H1 (cell line): ENCODE data around the gene NETO2. TPM values are rescaled to one million over a fixed set of nuclear protein-coding genes. Genes with fewer than 3 reads are reported as not detected.

Source experiments
- CTCF ChIA-PET: fragments of 300-600 bp; sonication (Branson Sonifier 250); formaldehyde crosslinking; loops from one replicate; lab custom pipeline; 2021; ENCODE audit not compliant: partially characterized antibody; lab: Charles Lee
- POLR2A ChIA-PET: fragments of 300-600 bp; sonication (Branson Sonifier 250); formaldehyde crosslinking; loops from one replicate; lab custom pipeline; 2021; ENCODE audit warnings: inconsistent platforms; ENCODE audit not compliant: partially characterized antibody; lab: Charles Lee
- DNase-seq, 2 experiments: peaks; one replicate each; pipeline versions ENCODE4 v3.0.0 to v3.0.0-alpha.2; 2010 to 2022; ENCODE audit warnings: low spot score in 2 of 2, low read depth in 1 of 2, mixed read lengths in 1 of 2
- FAIRE-seq: peaks from 2 replicates; lab custom pipeline; 2011; peaks lifted over from hg19 to GRCh38; lab: Jason Lieb, UNC
- H2AFZ ChIP-seq: 2 replicates; pipeline ENCODE4 v1.8.1; 2012; ENCODE audit warnings: low read length, inconsistent platforms
- H2AK5ac ChIP-seq: 2 replicates; pipeline ENCODE4 v1.6.1; 2013; ENCODE audit warnings: low read depth, low read length
- H2BK120ac ChIP-seq: replicated peaks from 2 replicates; pipeline ENCODE3; 2013; ENCODE audit warnings: low read depth, low read length, inconsistent platforms
- H2BK12ac ChIP-seq: 2 replicates; pipeline ENCODE4 v1.6.1; 2013; ENCODE audit warnings: low read depth, low read length
- H2BK15ac ChIP-seq: 2 replicates; pipeline ENCODE4 v1.6.1; 2013; ENCODE audit warnings: low read length
- H2BK20ac ChIP-seq: 2 replicates; pipeline ENCODE4 v1.6.1; 2013; ENCODE audit warnings: low read length
- H2BK5ac ChIP-seq: 2 replicates; pipeline ENCODE4 v1.6.1; 2013; ENCODE audit warnings: low read depth, low read length
- H3K14ac ChIP-seq: 2 replicates; pipeline ENCODE4 v1.6.1; 2013; ENCODE audit warnings: inconsistent platforms; ENCODE audit not compliant: insufficient read length
- H3K18ac ChIP-seq: 2 replicates; pipeline ENCODE4 v1.6.1; 2013; ENCODE audit warnings: low read length; ENCODE audit errors: extremely low read depth
- H3K23ac ChIP-seq: 2 replicates; pipeline ENCODE4 v1.6.1; 2013; ENCODE audit warnings: inconsistent platforms; ENCODE audit not compliant: insufficient read length
- H3K23me2 ChIP-seq: 2 replicates; pipeline ENCODE4 v1.6.1; 2013; ENCODE audit warnings: low read depth, low read length
- H3K27ac ChIP-seq: 2 replicates; pipeline ENCODE4 v1.6.1; 2011; ENCODE audit warnings: low read depth, low read length, inconsistent platforms
- H3K27me3 ChIP-seq, 4 experiments: replicated peaks in 1 of 4; 1 replicate in 1 of 4; 2 replicates in 3 of 4; pipeline versions ENCODE4 v1.6.1 to v1.8.1; 2011 to 2013; ENCODE audit warnings: low read length in 3 of 4, mild to moderate bottlenecking in 3 of 4, inconsistent platforms in 2 of 4, mixed read lengths in 2 of 4, moderate library complexity in 1 of 4; ENCODE audit not compliant: control insufficient read depth in 3 of 4, insufficient read depth in 3 of 4; ENCODE audit errors: extremely low read depth in 1 of 4
- H3K36me3 ChIP-seq, 4 experiments: 2 replicates each; pipeline versions ENCODE4 v1.6.1 to v1.8.1; 2011 to 2013; ENCODE audit warnings: mild to moderate bottlenecking in 4 of 4, low read length in 3 of 4, moderate library complexity in 2 of 4, control low read depth in 1 of 4, inconsistent platforms in 1 of 4; ENCODE audit not compliant: insufficient read depth in 4 of 4, control insufficient read depth in 2 of 4
- H3K4ac ChIP-seq: replicated peaks from 2 replicates; pipeline ENCODE3; 2013; ENCODE audit warnings: low read length, low read depth, mixed read lengths, inconsistent platforms; ENCODE audit not compliant: insufficient read length
- H3K4me1 ChIP-seq, 4 experiments: replicated peaks in 1 of 4; 1 replicate in 1 of 4; 2 replicates in 3 of 4; pipeline versions ENCODE4 v1.6.1 to v1.8.1; 2011 to 2013; ENCODE audit warnings: low read length in 3 of 4, inconsistent platforms in 2 of 4, mixed read lengths in 1 of 4; ENCODE audit not compliant: insufficient read depth in 4 of 4, control insufficient read depth in 3 of 4
- H3K4me2 ChIP-seq, 2 experiments: 2 replicates each; pipeline versions ENCODE4 v1.6.1 to v1.8.1; 2011 to 2013; ENCODE audit warnings: low read depth in 2 of 2, low read length in 2 of 2, control low read depth in 1 of 2, inconsistent platforms in 1 of 2, mild to moderate bottlenecking in 1 of 2; ENCODE audit not compliant: insufficient read depth in 1 of 2
- H3K4me3 ChIP-seq, 4 experiments: fragments of 200-600, 300-600 bp in 1 of 4; sonication (generic), shearing (Covaris generic), sonication (Bioruptor Twin) in 1 of 4; 2 replicates each; pipeline versions ENCODE4 v1.5.1 to v1.8.1; 2011 to 2016; ENCODE audit warnings: low read length in 4 of 4, low read depth in 3 of 4, control low read depth in 2 of 4, inconsistent platforms in 2 of 4, mild to moderate bottlenecking in 2 of 4, mixed read lengths in 1 of 4, moderate library complexity in 1 of 4; ENCODE audit not compliant: insufficient read depth in 2 of 4; ENCODE audit errors: extremely low read depth in 1 of 4
- H3K56ac ChIP-seq: replicated peaks from 2 replicates; pipeline ENCODE3; 2013; ENCODE audit warnings: low read depth, mild to moderate bottlenecking, mixed read lengths, low read length, inconsistent platforms; ENCODE audit not compliant: insufficient read length
- H3K79me1 ChIP-seq: 2 replicates; pipeline ENCODE4 v1.6.1; 2013; ENCODE audit warnings: low read depth, low read length, control low read depth
- H3K79me2 ChIP-seq, 2 experiments: 2 replicates each; pipeline versions ENCODE4 v1.6.1 to v1.8.1; 2012 to 2013; ENCODE audit warnings: low read length in 2 of 2, mild to moderate bottlenecking in 2 of 2, inconsistent platforms in 1 of 2; ENCODE audit not compliant: insufficient read depth in 2 of 2, control insufficient read depth in 1 of 2
- H3K9ac ChIP-seq, 4 experiments: replicated peaks in 1 of 4; 1 replicate in 1 of 4; 2 replicates in 3 of 4; pipeline versions ENCODE4 v1.6.1 to v1.8.1; 2011 to 2013; ENCODE audit warnings: low read depth in 3 of 4, low read length in 3 of 4, control low read depth in 2 of 4, mild to moderate bottlenecking in 2 of 4, moderate library complexity in 2 of 4, inconsistent platforms in 1 of 4; ENCODE audit errors: extremely low read depth in 1 of 4
- H3K9me3 ChIP-seq, 2 experiments: 2 replicates each; pipeline versions ENCODE4 v1.6.1 to v1.8.1; 2012 to 2013; ENCODE audit warnings: mild to moderate bottlenecking in 2 of 2, moderate library complexity in 2 of 2, control low read depth in 1 of 2, inconsistent platforms in 1 of 2, low read depth in 1 of 2, low read length in 1 of 2, mixed read lengths in 1 of 2; ENCODE audit not compliant: insufficient read depth in 2 of 2
- H4K20me1 ChIP-seq, 2 experiments: replicated peaks in 1 of 2; 2 replicates each; pipeline versions ENCODE3 to v1.8.1; 2011 to 2013; ENCODE audit warnings: inconsistent platforms in 2 of 2, low read length in 2 of 2, mild to moderate bottlenecking in 1 of 2; ENCODE audit not compliant: insufficient read depth in 2 of 2, control insufficient read depth in 1 of 2
- H4K5ac ChIP-seq: 2 replicates; pipeline ENCODE4 v1.6.1; 2013; ENCODE audit warnings: low read length, low read depth, mixed read lengths, inconsistent platforms; ENCODE audit not compliant: insufficient read length
- H4K8ac ChIP-seq: 2 replicates; pipeline ENCODE4 v1.8.0; 2013; ENCODE audit warnings: mild to moderate bottlenecking, moderate library complexity, low read length, inconsistent platforms; ENCODE audit not compliant: insufficient read depth; ENCODE audit errors: extremely low read depth
- H4K91ac ChIP-seq: replicated peaks from 2 replicates; pipeline ENCODE3; 2013; ENCODE audit warnings: low read length, mixed read lengths, inconsistent platforms; ENCODE audit not compliant: insufficient read length
- CHD2 ChIP-seq: IDR thresholded peaks from 2 replicates; pipeline ENCODE4 v1.6.1; 2012; ENCODE audit warnings: low read length, improper control_type of control experiment
- CREB1 ChIP-seq: IDR thresholded peaks from 2 replicates; pipeline ENCODE4 v1.6.1; 2012; ENCODE audit warnings: inconsistent platforms
- GABPA ChIP-seq: IDR thresholded peaks from 2 replicates; pipeline ENCODE4 v1.6.1; 2011; ENCODE audit warnings: mild to moderate bottlenecking, low read length, moderate library complexity, borderline replicate concordance; ENCODE audit not compliant: insufficient read depth
- MAFK ChIP-seq: IDR thresholded peaks from 2 replicates; pipeline ENCODE4 v1.6.1; 2012; ENCODE audit warnings: low read depth, mild to moderate bottlenecking, improper control_type of control experiment, low read length
- RAD21 ChIP-seq, 2 experiments: IDR thresholded peaks in 1 of 2; conservative IDR thresholded peaks in 1 of 2; 2 replicates each; pipeline ENCODE4 v1.6.1; 2011; ENCODE audit warnings: low read depth in 2 of 2, low read length in 2 of 2, improper control_type of control experiment in 1 of 2, inconsistent platforms in 1 of 2, mild to moderate bottlenecking in 1 of 2, moderate library complexity in 1 of 2
- SIRT6 ChIP-seq: IDR thresholded peaks from one replicate; pipeline ENCODE4 v1.7.1; 2012; ENCODE audit warnings: low read length, inconsistent platforms
- SUZ12 ChIP-seq: fragments of 200-600 bp; sonication (generic); IDR thresholded peaks from 2 replicates; pipeline ENCODE4 v1.6.1; 2012; ENCODE audit warnings: mild to moderate bottlenecking, inconsistent platforms, low read length, moderate library complexity, mixed read lengths
- WGBS, 2 experiments: shearing (Covaris generic) in 1 of 2; methylation state at CpG; one replicate each; pipeline versions ENCODE4 v1.1.6 to v1.1.7; 2013 to 2015; ENCODE audit warnings: low lambda C conversion rate in 2 of 2, mixed read lengths in 2 of 2, inconsistent platforms in 1 of 2, low coverage in 1 of 2, missing lambda C conversion rate in 1 of 2; ENCODE audit not compliant: insufficient replicate concordance in 2 of 2, insufficient coverage in 1 of 2, insufficient read length in 1 of 2; ENCODE audit errors: extremely low coverage in 1 of 2, missing lambda C conversion rate in 1 of 2; 5-methylcytosine and 5-hydroxymethylcytosine counted together
- polyA plus RNA-seq, 7 experiments: library from polyadenylated mRNA; depleted of rRNA in 3 of 7; stranded (reverse) in 5 of 7; unstranded in 2 of 7; fragments of >200 nt in 5 of 7; fragments of 200-250 nt in 2 of 7; gene quantifications; 1 replicate in 5 of 7; 2 replicates in 1 of 7; 4 replicates in 1 of 7; pipeline versions ENCODE4 v1.2.1 to v1.2.3, GENCODE V29; 2011 to 2013; ENCODE audit warnings: missing spikeins in 2 of 7, mixed read lengths in 2 of 7
- total RNA-seq: library from RNA; stranded (reverse); fragmentation: NEBNext Ultra II Directional; extraction: Animal tissue kit (Norgen Biotek cat#: 25700); gene quantifications from 2 replicates; pipeline ENCODE4 v1.2.1, GENCODE V29; 2021
- TF ChIP-seq, protein P1 (sequence below), 3 experiments: IDR thresholded peaks; 1 replicate in 2 of 3; 2 replicates in 1 of 3; pipeline versions ENCODE4 v1.5.1 to v1.6.1; 2011; ENCODE audit warnings: low read length in 3 of 3, mild to moderate bottlenecking in 3 of 3, inconsistent platforms in 2 of 3, low read depth in 1 of 3, moderate library complexity in 1 of 3; ENCODE audit not compliant: insufficient read depth in 1 of 3; ENCODE audit errors: control extremely low read depth in 1 of 3

Gene NETO2
- total and polyA plus RNA-seq, 2 of the 8 experiments (the other 6 are each of a cell fraction or from before 2014, with no cell fraction given), result 9.4 to 12.5 TPM

DNA sequence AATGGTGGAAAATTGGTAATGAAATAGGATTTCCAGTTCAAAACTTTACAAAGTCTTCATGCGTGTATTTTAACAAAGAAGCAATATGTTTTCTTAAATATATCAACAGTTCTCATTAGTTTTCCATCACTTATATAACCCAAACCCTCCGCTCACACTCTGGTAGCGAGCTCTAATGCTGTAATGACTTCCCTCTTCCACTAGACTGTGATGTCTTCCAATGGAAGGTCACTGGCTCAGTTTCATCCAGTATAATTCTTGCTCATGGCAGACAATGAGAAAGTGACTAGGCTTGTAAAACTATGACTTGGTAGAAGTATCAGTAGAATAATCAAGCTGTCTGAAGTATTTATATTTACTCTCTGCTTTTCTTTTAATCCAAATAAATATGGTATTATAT lies 32.8 kb downstream of the NETO2 start:
- no peak overlapping the region for H3K9ac ChIP-seq
- no peak overlapping the region for H4K91ac ChIP-seq
- H2BK120ac ChIP-seq, result no peak overlapping the region
- no peaks in the 10 kb centered on the region for H3K79me1 ChIP-seq
- no peak overlapping the region for H4K5ac ChIP-seq
- no peak overlapping the region for H2AFZ ChIP-seq
- 87% methylated on average over 3 of the region's 3 CpGs; no CpG with 5 or more reads in 1 of the 2 experiments for WGBS, 2 experiments
- no peaks in the 10 kb centered on the region for H3K4me1 ChIP-seq
- H2BK20ac ChIP-seq, result no peak overlapping the region
- H3K23me2 ChIP-seq, result no peaks in the 10 kb centered on the region
- no peaks in the 10 kb centered on the region for H3K9me3 ChIP-seq
- H3K4me3 ChIP-seq, result no peak overlapping the region
- no peaks in the 10 kb centered on the region; a peak in 2 of 8 replicates for H3K36me3 ChIP-seq
- H3K4me2 ChIP-seq, result no peak overlapping the region
- no peak overlapping the region for H2AK5ac ChIP-seq
- H3K23ac ChIP-seq, result no peak overlapping the region
- CTCF ChIA-PET, result interaction anchor here (0.6 to 2.0 kb wide), 17 partner anchors 9 to 171 kb away, joined by 3 to 11 read pairs (median 3); partner anchors contain the start of gene NETO2
- no peak overlapping the region for H3K27ac ChIP-seq
- H3K79me2 ChIP-seq, result no peaks in the 10 kb centered on the region
- H3K56ac ChIP-seq, result no peak overlapping the region
- FAIRE-seq, result peak; percentile 19
- H3K14ac ChIP-seq, result no peak overlapping the region
- H3K27me3 ChIP-seq, result no peaks in the 10 kb centered on the region
- H4K20me1 ChIP-seq, result no peaks in the 10 kb centered on the region
- H3K4ac ChIP-seq, result no peak overlapping the region
- H4K8ac ChIP-seq, result no peak overlapping the region
- TF ChIP-seq SIRT6 (no peak), SUZ12 (no peak), CHD2 (no peak), CREB1 (no peak), GABPA (no peak), MAFK (no peak), RAD21 (IDR thresholded peaks at IDR 0.05 in 1 of 2, conservative IDR thresholded peaks at IDR 0.05 in 1 of 2; ENCODE audit: low read depth in 2 of 2, low read length in 2 of 2) (peak; percentile 61 to 67)
- TF ChIP-seq, protein P1, sequence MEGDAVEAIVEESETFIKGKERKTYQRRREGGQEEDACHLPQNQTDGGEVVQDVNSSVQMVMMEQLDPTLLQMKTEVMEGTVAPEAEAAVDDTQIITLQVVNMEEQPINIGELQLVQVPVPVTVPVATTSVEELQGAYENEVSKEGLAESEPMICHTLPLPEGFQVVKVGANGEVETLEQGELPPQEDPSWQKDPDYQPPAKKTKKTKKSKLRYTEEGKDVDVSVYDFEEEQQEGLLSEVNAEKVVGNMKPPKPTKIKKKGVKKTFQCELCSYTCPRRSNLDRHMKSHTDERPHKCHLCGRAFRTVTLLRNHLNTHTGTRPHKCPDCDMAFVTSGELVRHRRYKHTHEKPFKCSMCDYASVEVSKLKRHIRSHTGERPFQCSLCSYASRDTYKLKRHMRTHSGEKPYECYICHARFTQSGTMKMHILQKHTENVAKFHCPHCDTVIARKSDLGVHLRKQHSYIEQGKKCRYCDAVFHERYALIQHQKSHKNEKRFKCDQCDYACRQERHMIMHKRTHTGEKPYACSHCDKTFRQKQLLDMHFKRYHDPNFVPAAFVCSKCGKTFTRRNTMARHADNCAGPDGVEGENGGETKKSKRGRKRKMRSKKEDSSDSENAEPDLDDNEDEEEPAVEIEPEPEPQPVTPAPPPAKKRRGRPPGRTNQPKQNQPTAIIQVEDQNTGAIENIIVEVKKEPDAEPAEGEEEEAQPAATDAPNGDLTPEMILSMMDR (IDR thresholded peaks at IDR 0.05; ENCODE audit: control extremely low read depth in 1 of 3, insufficient read depth in 1 of 3, low read depth in 1 of 3, low read length in 3 of 3), result peak in 2 of 3 experiments; percentile 32 to 50; a peak in 2 of 4 replicates
- H2BK5ac ChIP-seq, result no peak overlapping the region
- POLR2A ChIA-PET, result interaction anchor here (0.8 kb wide), 1 partner anchor 73 kb away, joined by 3 read pairs; no protein-coding TSS in a partner anchor
- no peak overlapping the region for H2BK12ac ChIP-seq
- no peak overlapping the region for H3K18ac ChIP-seq
- DNase-seq, result no peak
- H2BK15ac ChIP-seq, result no peak overlapping the region
